ENCODE data around the gene OCSTAMP.

Gene OCSTAMP

GRCh38 chr20:46550461-46550860 lies at the start of gene OCSTAMP:
TSS of gene OCSTAMP (minus strand) at chr20:46550654. CDS start at chr20:46550560, 94 bp downstream.
- no peak for DNase-seq

GRCh38 chr20:46599227-46599987 lies 49.0 kb upstream of the OCSTAMP start:
- no peak for DNase-seq

- DNase-seq, result no peak
These were observed 45.5 kb upstream of the OCSTAMP start for GRCh38 chr20:46595933-46596332.

- no peak for DNase-seq
These were observed 44.3 kb upstream of the OCSTAMP start for GRCh38 chr20:46594725-46595124.

GRCh38 chr20:46592580-46593362 lies 42.3 kb upstream of the OCSTAMP start:
- no peak for DNase-seq

GRCh38 chr20:46590443-46590842 lies 40.0 kb upstream of the OCSTAMP start:
- no peak for DNase-seq

- DNase-seq, result no peak
These were observed 38.4 kb upstream of the OCSTAMP start for GRCh38 chr20:46588532-46589511.

GRCh38 chr20:46587986-46588385 lies 37.5 kb upstream of the OCSTAMP start:
- DNase-seq, result no peak

- no peak for DNase-seq
These were observed 36.3 kb upstream of the OCSTAMP start for GRCh38 chr20:46586724-46587123.

- DNase-seq, result no peak
These were observed 34.1 kb upstream of the OCSTAMP start for GRCh38 chr20:46584508-46584907.

GRCh38 chr20:46583411-46584214 lies 33.2 kb upstream of the OCSTAMP start:
- no peak for DNase-seq

GRCh38 chr20:46582648-46583047 lies 32.2 kb upstream of the OCSTAMP start:
- no peak for DNase-seq

- DNase-seq, result no peak
These were observed 30.9 kb upstream of the OCSTAMP start for GRCh38 chr20:46581391-46581790.

- no peak for DNase-seq
These were observed 30.3 kb upstream of the OCSTAMP start for GRCh38 chr20:46580613-46581205.

GRCh38 chr20:46578745-46579144 lies 28.3 kb upstream of the OCSTAMP start:
- no peak for DNase-seq

- DNase-seq, result no peak
These were observed 26.4 kb upstream of the OCSTAMP start for GRCh38 chr20:46576774-46577395.

- no peak for DNase-seq
These were observed 25.5 kb upstream of the OCSTAMP start for GRCh38 chr20:46575937-46576461.

GRCh38 chr20:46575394-46575793 lies 24.9 kb upstream of the OCSTAMP start:
- no peak for DNase-seq

- DNase-seq, result no peak
These were observed 23.5 kb upstream of the OCSTAMP start for GRCh38 chr20:46573788-46574584.

GRCh38 chr20:46573234-46573633 lies 22.8 kb upstream of the OCSTAMP start:
- DNase-seq, result no peak

Data from activated T-cell treated with anti-CD3 and anti-CD28 coated beads, Interleukin-2, amount 50 U/mL, for 1 hour (primary cell).